H54 (cell line): ENCODE measurements around the gene SCAMP1.
A peak's percentile ranks its signal among the peaks of the same experiment; 100 is the strongest.
"Not testable (repeated sequence)": the region's sequence is repeated elsewhere in the genome, so short reads cannot be mapped to it uniquely, and the experiment has no call there.

Source experiments
- DNase-seq: peaks from one replicate; pipeline ENCODE4 v3.0.0; 2011; ENCODE audit warnings: low spot score, mixed read lengths; ENCODE audit not compliant: insufficient read length
- FAIRE-seq: peaks from 3 replicates; lab custom pipeline; 2011; peaks lifted over from hg19 to GRCh38; lab: Jason Lieb, UNC
- POLR2A ChIP-seq: IDR thresholded peaks from 2 replicates; pipeline ENCODE4 v1.6.1; 2011; ENCODE audit warnings: low read depth, mild to moderate bottlenecking, low read length

SCAMP1 gene

DNA sequence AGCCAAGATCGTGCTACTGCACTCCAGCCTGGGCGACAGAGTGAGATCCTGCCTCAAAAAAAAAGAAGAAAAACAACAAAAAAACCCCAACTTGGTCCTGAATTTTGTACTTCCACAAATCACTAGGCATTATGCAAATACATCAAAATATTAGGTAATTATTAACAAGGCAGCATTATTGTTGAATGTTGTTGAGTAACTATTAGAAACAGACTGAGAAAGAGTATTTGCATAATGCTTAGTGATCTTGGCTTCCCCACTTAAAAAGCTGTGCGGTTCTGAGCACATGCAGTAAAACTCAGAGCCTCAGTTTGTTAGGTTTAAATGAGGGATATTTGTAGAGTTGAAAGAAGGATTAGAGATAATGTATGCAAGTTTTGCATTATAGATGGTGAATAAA, 64.2 kb downstream of the SCAMP1 start:
- DNase-seq (no peak), FAIRE-seq (no peak)
- no peak for TF ChIP-seq POLR2A

DNA sequence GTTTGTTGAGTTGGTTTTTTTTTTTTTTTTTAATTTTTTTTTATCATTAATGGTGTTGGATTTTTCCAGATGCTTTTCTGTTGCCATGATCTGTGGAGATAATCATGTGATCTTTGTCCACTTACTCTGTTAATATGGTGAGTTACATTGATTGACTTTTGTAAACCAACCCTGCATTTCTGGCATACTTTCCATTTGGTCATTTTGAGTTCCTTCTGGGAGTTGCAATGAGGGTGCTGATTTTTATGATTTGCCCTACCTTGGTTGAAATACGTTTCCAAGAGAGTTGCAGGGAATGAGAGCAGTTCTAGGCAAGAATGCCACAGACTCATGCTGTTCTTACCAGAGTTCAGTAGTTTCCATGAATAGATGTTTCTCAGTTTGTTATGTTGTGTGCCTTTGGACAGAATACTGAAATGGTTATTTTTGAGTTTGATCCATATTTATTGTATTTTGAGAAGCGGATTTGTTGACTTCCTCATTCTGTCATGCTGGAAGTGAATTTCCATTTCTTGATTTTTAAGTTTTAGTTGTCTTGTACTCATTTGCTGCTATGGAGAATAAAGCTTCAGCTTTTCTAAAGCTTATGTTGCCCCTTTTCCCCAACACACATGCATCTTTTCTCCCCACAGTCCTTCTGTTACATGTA, 69.0 kb downstream of the SCAMP1 start:
- no peak for TF ChIP-seq POLR2A
- FAIRE-seq (peak; percentile 52), DNase-seq (no peak)

DNA sequence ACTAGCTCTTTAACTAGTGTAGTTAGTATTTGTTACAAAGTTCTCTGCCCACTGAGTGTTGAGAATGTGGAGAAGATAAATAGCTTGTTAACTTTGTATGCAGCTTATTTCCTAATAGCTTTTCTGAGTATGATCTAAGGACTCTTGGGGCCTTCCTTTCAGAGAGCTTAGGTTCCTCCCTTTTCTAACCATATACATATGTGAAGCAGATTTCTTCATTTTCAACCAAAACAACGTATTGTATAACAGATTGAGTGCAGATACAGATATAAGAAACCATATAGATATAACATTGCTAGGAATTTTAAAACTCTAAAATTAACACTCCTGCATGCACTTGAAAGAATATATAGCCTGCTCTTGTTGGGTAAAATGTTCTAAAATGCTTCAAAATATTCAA, 70.4 kb downstream of the SCAMP1 start:
- FAIRE-seq (no peak), DNase-seq (no peak)
- no peak for TF ChIP-seq POLR2A

DNA sequence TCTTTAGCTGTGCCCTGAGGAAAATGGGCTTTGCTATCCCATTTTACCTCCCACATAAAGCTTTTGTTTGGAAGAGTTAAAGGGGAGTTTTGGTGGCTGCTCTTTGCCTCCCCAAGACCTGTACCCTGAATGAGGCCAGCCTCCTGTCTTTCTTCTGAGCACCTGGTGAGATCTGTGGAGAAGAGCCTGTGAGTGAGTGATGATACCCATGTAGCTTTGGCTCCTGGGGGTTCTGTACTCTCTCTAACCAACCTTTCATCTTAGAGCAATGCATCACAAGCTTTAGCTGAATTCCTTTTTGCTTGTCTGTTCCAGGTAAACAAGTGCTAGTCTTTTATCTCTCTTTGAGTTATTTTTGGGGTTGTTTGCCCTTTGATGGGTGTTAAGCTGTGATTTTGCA, 73.6 kb downstream of the SCAMP1 start:
- no peak for FAIRE-seq

DNA sequence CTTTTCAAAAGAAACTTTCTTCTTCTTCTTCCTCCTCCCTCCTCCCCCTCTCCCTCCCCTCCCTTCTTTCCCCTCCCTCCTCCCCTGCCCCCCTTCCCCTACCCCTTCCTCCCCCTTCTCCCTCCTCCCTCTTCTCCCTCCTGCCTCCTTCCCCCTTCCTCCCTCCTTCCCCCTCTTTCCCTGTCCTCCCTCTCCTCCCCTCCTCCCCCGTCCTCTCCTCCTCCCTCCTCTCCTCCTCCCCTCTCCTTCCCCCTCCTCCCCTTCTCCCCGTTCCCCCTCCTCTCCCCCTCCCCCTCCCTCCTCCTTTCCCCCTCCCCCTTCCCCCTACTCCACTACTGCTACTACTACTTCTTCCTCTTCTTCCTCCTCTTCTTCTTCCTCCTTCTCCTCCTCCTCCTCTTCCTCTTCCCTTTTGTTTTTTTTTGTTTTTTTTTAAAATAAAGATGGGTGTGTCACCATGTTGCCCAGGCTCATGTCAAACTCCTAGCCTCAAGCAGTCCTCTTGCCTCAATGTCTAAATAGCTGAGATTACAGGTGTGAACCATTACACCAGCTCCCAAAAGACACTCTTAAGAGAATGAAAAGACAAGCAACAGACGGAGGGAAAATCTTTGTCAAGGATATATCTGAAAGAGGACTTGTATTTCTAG, 87.5 kb downstream of the SCAMP1 start:
- FAIRE-seq: no peak
- DNase-seq: no peak
- TF ChIP-seq POLR2A: no peak

More for the DNA sequence above, 73.6 kb downstream of the SCAMP1 start:
- TF ChIP-seq POLR2A: no peak
- DNase-seq: no peak

DNA sequence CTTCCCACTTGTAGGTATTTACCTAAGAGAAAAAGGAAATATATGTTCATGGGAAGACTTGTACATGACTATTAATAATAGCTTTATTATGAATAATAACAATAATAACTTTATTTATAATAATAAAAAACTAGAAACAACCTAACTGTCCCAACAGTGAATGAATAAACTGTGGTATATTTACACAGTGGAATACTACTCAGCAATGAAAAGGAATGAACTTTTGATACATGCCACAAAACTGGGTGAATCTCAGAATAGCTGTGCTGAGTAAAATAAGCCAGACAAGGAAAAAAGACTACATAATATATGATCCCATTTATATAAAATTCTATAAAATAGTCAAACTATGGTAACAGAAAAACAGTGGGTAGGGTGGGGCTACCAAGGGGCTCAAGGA, 88.7 kb downstream of the SCAMP1 start:
- DNase-seq (no peak), FAIRE-seq (no peak)
- TF ChIP-seq POLR2A: no peak

DNA sequence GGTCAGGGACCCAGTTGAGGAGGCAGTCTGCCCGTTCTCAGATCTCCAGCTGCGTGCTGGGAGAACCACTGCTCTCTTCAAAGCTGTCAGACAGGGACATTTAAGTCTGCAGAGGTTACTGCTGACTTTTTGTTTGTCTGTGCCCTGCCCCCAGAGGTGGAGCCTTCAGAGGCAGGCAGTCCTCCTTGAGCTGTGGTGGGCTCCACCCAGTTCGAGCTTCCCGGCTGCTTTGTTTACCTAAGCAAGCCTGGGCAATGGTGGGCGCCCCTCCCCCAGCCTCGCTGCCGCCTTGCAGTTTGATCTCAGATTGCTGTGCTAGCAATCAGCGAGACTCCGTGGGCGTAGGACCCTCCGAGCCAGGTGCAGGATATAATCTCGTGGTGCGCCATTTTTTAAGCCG, 97.1 kb downstream of the SCAMP1 start:
- FAIRE-seq, DNase-seq: not testable (repeated sequence)

DNA sequence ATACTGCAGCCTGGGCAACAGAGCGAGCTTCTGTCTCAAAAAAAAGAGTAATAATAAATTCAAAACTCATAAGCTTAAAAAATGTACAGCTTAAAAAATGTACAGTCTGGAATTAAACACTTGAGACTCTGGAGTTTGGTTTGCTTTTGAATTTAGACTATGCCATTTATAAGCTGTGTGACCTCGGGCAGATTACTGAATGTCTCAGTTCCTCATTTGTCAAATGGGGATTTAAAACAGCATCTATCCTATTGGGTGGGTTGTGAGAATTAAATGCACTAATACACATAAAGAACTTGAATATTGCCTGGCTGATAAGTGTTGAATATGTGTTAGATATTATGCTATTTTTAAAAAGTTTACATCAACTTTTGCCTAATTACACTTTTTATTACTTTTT, 98.4 kb downstream of the SCAMP1 start:
- FAIRE-seq: no peak
- DNase-seq: no peak
- TF ChIP-seq POLR2A: no peak

DNA sequence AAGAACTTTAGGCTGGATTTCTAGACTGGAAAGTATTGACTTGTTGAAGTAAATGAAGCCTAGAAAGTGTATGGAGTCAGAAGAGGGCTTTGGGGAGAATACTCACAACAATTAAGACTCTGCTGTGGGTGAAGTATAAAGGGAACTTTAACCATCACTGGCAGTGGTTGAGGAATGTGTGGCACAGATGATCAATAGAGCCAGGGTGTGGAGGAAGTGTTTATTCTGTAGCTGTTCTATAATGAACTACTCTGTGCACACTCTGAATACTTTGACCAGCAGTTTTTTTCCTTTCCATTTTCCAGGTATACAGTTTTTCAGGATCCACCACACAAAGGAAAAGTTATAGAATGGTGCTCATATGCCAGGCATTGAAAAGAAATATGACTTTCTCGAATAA, 106.7 kb downstream of the SCAMP1 start:
- FAIRE-seq (no peak), DNase-seq (no peak)
- no peak for TF ChIP-seq POLR2A

DNA sequence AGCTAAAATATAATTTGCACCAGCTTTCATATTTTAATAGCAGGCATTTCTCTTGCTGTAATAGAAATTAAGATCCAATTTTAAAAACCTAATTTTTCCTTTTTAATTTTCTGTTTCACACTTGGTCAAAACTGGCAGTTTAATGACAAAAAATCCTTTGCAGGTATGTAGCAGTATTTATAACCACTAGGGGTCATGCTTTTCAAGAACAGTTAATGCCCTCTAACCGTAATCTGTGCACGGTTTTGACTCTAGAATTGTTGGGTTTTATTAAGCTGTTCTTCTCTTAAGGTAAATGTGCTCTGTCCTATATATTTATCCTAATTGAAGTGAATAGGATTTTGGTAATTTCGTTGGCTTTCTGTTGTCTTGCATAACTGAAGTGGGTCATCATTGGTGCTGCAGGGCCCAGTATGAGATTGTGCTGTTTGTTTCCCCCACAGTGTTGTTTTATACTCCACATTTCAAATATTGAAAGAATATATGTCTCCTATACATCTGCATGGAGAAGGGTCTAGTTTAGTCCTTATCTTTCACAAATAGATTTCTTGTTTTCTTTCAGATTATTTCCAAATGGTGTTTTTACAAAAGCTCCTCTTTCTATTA, 107.4 kb downstream of the SCAMP1 start:
- DNase-seq (peak; percentile 10), FAIRE-seq (peak; percentile 93)
- TF ChIP-seq POLR2A: no peak

DNA sequence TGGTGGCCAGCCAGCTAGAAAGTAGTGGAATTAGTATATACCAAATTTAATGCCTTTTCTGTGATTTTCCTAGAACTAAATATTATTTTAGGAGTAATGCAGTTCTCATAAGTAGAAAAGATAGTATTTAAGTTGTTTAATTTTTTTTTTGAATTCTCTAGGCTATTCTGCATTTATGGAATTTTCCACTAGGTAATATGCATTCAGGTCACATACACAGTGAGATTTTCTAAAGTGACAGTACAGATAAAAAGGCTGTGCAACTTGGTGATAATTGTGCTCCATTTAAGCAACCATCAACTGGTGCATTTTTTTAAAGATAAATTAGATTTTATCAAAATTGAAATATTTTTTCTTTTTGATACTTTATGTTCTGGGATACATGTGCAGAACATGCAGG, 111.5 kb downstream of the SCAMP1 start:
- no peak for TF ChIP-seq POLR2A
- FAIRE-seq: no peak
- DNase-seq: no peak

DNA sequence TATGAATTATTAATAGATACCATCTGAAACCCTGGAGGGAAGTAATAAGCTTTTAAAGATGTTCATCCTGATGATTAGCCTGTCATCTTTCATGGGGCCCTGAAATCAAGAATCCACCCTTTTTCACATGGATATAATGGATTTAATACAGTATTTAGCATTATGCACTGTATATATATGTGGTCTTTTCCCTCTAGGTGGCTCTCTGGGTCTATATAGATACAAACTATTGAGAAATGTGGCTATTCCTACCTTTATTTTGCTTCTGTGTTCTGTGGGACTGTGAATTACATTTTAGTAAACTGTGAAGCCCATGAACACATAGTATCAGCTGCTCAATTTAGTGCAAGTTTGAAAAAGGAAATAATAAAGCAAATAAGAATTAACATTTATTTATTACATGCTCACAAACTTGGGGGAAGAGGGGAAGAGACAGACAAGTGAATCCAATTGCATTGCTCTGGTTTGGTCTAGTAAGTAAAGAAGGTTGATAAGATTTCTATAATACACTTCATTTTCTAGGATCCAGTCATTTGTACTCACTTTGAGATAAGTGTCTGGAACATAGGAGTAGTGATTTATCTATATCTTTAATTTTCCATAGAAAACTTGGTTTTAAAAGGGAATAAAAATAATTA, 112.2 kb downstream of the SCAMP1 start:
- DNase-seq: no peak

DNA sequence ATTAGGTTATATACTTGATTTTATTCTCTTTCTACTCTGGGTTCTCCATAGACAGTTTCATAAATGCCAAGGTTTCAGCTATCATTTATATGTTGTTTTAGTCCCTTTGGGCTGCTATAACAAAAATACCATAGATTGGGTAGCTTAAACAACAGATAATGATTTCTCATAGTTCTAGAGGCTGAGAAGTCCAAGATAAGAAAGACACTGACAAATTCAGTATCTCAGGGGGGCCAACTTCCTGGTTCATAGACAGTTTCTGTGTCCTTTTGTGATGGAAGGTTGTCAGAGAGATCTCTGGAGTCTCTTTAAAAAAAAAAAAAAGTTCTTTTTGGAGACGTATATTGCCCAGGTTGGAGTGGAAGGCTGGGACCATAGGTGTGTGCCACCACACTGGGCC, 113.3 kb downstream of the SCAMP1 start:
- no peak for DNase-seq
- TF ChIP-seq POLR2A: no peak
- FAIRE-seq: no peak

More for the DNA sequence above, 112.2 kb downstream of the SCAMP1 start:
- peak; percentile 65 for FAIRE-seq
- TF ChIP-seq POLR2A: no peak

DNA sequence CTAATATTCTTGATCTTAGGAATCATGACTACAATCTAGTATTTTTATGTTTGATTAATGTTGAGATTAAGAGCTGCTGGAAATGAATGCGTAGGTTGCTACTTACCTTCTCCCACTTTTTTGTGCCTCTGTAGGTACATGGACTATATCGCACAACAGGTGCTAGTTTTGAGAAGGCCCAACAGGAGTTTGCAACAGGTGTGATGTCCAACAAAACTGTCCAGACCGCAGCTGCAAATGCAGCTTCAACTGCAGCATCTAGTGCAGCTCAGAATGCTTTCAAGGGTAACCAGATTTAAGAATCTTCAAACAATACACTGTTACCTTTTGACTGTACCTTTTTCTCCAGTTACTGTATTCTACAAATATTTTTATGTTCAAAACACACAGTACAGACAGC, 115.0 kb downstream of the SCAMP1 start:
- DNase-seq (no peak), FAIRE-seq (no peak)
- no peak for TF ChIP-seq POLR2A
